NCI-H1436 treated with DMSO at 0.1 percent for 48 hours (cell line): ENCODE results near the gene TBC1D2.
"Not testable (repeated sequence)": the region's sequence is repeated elsewhere in the genome, so short reads cannot be mapped to it uniquely, and the experiment has no call there.

Experiments used
- DNase-seq: peaks from one replicate; lab custom pipeline; 2025; lab: John Stamatoyannopoulos, UW

Gene TBC1D2

DNA sequence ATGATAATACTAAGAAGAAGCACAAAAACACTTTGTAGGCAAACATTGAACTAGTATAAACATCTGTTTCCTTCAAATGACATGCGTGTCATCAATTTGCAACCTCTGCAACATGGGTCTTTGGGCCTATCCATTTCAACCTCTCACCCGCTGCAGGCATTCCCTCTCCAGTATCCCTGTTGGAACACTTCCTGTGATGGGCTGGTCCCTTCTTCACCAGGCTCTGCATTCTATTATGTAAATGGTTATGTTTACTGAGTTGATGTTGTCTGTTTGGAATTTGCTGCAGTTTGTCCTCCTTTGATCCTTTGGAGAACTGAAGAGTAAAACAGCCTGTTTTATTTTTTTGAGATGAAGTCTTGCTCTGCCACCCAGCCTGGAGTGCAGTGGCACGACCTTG lies 16.6 kb upstream of the TBC1D2 start:
- DNase-seq, result no peak

GRCh38 chr9:98271479-98271878 lies 16.0 kb upstream of the TBC1D2 start:
- DNase-seq, result no peak

GRCh38 chr9:98270284-98270683 lies 14.8 kb upstream of the TBC1D2 start:
- not testable (repeated sequence) for DNase-seq

DNA sequence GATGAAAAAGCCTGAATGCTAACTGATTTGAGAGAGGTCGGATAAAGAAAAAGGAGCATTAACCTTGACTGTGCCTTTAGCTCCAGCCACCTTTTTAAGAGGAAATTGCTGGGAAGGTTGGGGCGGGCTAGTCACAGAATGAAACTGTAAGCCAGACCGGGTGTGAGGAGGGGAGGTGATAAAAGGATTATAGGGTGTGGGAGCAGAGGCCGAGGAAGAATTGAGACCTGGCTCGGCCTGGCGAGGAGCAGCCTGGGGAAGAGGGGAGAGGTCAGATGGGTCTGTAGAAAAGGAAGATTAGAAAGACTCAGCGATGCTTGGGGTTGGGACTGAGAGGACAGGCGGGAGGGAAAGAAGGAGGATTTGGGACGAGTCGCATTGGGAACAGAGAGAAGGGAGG lies 14.2 kb upstream of the TBC1D2 start:
- not testable (repeated sequence) for DNase-seq

DNA sequence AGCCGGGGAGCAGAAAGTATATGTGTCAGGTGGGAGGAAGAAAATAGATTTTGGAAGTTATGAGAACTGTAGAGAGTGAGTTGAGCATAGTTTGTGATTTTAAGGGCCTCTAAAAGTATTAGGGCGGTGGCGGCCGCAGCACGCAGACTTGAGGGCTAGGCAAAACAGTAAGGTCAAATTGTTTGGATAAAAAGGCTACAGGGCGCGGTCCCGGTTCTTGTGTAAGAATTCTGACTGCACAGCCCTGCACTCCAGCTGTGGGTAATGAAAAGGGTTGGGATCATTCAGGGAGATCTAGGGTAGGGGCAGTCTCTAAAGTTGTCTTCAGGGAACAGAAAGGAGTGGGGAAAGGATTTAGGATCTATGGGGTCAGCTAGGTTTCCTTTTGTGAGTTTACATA lies 12.1 kb upstream of the TBC1D2 start:
- DNase-seq, result not testable (repeated sequence)

GRCh38 chr9:98264516-98264915 lies 9.1 kb upstream of the TBC1D2 start:
- no peak for DNase-seq

DNA sequence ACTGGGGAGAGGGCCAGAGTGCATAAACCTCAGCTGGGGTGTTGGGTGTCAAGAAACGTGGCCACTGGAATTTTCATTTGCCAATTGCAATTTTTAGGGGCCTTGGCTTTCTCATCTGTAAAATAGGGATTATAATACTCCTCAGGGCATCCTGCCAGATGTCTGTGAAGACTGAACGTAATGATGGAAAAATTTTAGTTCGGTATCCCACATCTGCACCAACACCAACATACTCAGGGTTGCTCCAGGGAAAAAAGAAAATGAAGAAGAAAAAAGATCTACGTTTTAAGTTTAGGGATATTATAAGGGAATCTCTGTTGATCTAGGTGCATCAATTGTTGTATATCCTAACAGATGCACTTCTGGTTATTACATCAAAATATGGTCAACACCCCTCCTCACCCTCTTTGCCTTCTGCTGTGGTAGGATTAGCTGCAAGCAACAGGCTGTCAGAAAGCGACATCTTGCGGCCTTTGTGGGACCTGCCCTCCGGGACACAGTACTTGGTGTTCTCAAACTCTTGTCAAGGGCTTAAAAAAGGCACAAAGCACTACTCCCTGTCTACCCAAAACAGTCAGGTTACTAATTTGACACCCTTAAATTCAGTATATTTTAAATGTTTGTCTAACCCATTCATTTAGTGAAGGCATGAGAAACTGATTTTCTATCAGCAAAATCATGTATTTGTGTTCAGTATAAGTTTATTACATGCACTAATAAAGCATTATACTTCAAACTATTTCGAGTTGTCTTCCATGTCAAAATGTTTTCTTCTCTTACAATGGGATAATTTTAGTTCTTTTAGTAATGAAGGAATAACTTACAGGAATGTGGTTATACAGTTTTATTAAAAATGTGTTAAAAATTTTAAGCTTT lies 8.3 kb upstream of the TBC1D2 start:
- DNase-seq, result peak; percentile 47

- no peak for DNase-seq
Observed at GRCh38 chr9:98263080-98263479, 7.6 kb upstream of the TBC1D2 start.

GRCh38 chr9:98262056-98262455 lies 6.6 kb upstream of the TBC1D2 start:
- DNase-seq, result no peak

DNA sequence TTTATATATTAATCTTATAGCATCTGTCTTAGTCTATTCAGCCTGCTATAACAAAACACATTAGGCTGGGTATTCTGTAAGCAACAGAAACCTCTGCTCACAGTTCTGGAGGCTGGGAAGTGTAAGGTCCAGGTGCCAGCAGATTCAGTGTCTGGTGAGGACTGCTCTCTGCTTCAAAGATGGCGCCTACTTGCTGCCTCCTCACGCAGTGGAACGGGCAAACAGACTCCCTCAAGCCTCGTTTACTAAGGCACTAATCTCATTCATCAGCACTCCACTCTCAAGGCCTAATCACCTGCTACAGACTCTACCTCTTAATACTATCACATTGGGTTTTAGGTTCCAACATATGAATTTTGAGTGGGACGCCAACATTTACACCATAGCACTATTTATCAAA lies 5.2 kb upstream of the TBC1D2 start:
- no peak for DNase-seq

- no peak for DNase-seq
Observed at GRCh38 chr9:98259791-98260190, 4.3 kb upstream of the TBC1D2 start.

DNA sequence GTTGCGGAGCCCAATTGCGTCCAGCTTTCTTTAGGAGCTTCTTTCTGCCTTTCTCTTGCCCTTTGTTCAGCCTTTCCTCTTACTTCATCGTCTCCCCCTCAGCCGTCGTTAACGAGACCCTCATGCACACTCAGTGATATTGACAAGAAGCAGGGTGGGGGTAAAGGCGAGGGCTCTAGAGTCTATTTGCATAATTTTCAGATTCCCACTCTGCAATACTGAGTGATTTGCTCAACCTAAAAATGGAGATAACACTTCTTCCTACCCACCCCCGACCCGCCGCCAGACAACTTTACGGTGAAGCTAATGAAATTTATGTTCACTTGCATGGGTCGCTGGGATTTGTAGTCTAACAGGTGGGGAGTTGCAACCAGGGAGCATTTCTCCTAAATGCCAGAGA lies 1.3 kb upstream of the TBC1D2 start:
- no peak for DNase-seq

DNA sequence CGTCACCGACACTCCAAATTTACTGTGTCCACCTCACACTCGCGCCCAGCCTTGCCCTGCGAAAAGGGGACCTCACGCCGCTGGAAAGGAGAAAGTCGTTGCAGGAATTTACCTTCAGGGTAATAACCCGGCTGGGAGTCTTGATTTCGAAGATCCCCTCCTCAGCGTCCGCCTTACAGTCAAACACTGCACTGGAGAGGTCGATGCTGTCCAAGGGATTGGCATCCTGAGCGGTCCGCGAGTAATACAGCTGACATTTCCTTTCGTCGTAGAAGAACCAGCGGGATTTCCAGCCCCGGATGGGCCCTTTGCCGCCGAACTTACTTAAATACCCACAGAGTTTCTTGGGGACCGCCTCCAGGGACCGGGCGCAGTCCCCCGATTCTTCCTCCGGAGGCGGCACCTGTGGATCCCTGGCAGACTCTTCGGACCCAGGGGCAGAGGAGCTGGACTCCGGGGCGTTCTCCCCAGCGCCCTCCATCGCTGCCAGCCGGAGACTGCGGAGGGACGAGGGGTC lies 330 bp downstream of the TBC1D2 start:
- no peak for DNase-seq

DNA sequence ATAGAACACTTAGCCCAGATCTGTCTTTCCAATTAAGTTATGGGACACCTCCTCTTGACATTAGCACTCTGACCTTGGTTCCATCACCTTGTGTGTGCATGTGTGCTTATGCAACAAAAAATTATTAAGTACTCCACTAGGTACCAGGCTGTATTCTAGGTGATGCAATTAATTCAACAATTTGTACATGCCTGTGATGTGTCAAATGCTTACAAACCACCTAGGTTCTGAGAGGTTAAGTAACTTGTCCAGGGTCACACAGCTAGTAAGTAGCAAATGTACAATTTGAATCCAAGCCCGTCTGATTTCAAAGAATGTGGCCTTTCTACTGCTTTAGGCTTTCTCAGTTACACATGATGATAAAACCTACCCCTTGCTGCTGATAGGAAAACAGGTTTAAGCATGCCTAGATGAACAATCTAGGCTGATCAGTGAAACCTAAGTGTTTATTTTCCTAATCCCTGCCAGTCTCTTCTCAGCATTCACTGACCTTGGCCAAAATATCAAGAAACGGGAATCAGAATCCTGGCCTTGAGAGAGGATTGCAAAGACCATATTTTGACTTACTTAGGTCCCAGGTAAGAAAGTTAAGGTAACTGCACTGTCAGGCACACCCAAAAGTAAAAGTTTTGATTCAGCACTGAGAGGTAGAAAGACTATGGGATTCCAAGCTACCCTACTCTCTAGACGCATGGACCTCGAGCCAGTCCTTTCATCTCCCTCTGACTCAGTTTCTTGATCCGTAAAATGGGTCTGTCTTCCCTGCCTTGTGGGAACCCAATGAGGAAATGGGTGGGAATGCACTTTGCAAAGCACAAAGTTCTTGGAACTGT lies 1.0 kb downstream of the TBC1D2 start:
- DNase-seq, result no peak

DNA sequence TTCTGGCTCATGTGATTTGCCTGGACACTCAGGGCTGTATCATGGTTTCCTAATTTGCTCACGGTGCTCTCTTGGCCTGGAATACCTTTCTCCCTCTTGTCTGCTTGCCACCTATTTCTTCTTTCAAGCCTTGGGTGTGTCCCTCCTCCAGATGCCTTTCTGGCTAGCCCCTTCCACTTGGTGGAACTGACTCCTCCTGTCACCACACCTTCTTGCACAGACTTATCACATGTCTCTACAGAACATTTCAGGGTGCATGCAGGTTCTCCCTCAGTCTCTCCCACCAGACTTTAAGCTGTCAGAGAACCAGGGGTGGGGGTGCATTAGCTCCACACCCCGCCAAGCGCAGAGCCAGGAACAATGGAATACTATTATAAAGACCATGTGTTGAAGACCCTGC lies 1.9 kb downstream of the TBC1D2 start:
- DNase-seq, result no peak

DNA sequence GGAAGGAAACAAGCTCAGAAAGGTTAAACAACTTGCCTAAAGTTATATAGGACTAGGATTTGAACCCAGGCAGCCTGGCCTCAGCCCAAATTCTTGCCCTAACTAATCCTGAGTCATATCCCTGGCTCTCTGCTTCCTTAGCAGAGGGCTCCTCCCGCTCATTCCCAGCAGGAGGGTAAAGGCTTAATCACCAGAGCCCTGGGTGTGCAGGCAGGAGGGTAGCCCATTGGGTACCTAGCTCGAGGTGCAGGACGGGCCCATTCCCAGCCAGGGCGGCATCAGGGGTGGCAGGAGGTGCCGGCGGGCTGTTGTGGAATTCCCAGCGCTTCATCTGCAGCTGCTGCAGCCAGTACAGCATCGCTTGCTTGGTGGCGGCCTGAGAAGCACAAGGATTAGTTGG lies 3.9 kb downstream of the TBC1D2 start:
- DNase-seq, result no peak

GRCh38 chr9:98249771-98250170 lies 5.7 kb downstream of the TBC1D2 start:
- no peak for DNase-seq

- DNase-seq, result no peak
Observed at GRCh38 chr9:98248737-98249474, 6.5 kb downstream of the TBC1D2 start.

DNA sequence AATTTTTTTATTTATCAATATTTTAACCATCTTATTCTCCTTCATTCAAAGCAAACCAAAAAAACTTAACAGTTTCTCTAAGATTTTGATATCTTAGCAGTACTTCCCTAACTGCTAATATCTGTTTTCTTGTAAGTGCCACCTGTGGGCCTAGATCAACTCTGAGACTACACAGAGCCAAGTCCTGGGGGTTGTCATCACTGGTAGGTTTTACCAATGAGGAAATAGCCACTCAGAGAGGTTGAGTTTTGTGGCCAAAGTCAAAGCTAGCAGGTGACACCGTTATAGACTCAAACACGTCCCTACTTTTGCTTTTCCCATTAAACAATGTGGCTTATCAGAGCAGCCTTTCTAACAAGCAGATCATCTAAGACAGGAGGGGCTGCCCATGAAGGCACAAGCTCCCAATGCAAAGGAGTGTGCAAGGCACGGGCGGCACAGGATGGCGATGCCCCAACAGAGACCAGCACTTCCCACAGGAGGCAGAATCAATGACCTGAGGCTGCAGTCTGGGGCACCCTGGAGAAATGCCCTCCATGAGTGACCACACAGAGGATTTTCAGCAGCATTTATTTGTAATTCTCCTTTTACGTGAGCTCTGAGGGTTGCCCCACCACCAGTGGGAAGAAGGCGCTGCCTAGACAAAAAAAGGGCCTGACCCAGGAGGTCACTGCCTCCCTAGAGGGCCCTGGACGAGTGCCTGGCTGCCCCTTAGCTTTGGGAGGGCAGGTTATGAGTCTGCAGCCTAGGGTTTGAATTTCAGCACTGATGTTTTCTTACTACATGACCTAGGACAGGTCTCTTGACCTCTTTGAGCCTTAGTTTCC lies 7.4 kb downstream of the TBC1D2 start:
- no peak for DNase-seq

DNA sequence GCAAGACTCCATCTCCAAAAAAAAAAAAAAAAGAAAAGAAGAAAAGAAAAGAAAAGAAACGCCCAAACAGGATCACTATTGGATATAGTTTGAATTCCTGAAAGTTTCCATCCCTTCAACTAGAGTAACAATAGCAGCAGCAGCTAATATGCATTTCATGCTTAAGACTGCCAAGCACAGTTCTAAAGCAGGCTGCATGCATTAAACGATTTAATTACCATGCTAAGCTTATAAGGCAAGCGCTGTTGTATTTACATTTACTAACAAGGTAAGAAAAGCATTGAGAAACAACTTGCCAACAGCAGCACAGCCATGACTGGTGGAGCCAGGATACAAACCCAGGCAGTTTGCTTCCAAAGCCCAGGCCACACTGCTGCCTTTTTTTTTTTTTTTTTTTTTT lies 13.0 kb downstream of the TBC1D2 start:
- no peak for DNase-seq
